Breast epithelium (tissue), 4 donors: ENCODE data around the gene SOCS3. TPM values are rescaled to one million over a fixed set of nuclear protein-coding genes. Genes with fewer than 3 reads are reported as not detected.

Experiments used
- DNase-seq, 2 donors: peaks; one replicate each; pipeline ENCODE4 v3.0.0-alpha.2; 2019; ENCODE audit warnings: low spot score in 2 of 2
- H3K27ac ChIP-seq, 2 donors: fragments of 200-600 bp; sonication (generic) in 1 of 2; one replicate each; pipeline ENCODE4 v1.5.1; 2016 to 2019; ENCODE audit warnings: mild to moderate bottlenecking in 1 of 2
- H3K27me3 ChIP-seq, 2 donors: fragments of 200-600 bp; sonication (generic) in 1 of 2; one replicate each; pipeline versions ENCODE4 v1.5.1 to v1.6.0; 2017 to 2019; ENCODE audit warnings: control low read depth in 1 of 2, mild to moderate bottlenecking in 1 of 2
- H3K36me3 ChIP-seq: fragments of 200-600 bp; one replicate; pipeline ENCODE4 v1.5.1; 2019
- H3K4me1 ChIP-seq, 2 donors: fragments of 200-600 bp; sonication (generic); one replicate each; pipeline ENCODE4 v1.5.1; 2016 to 2019; ENCODE audit warnings: control low read depth in 1 of 2
- H3K4me3 ChIP-seq, 3 donors: fragments of 200-600 bp; sonication (generic); 1 replicate in 2 of 3; 2 replicates in 1 of 3; pipeline ENCODE4 v1.5.1; 2016 to 2019; ENCODE audit warnings: mild to moderate bottlenecking in 3 of 3, moderate library complexity in 2 of 3
- H3K9me3 ChIP-seq, 2 donors: fragments of 200-600 bp; sonication (generic) in 1 of 2; one replicate each; pipeline ENCODE4 v1.5.1; 2016 to 2019; ENCODE audit warnings: control low read depth in 1 of 2
- CTCF ChIP-seq, 3 donors: fragments of 450-650 bp; IDR thresholded peaks; one replicate each; pipeline ENCODE4 v1.5.1; 2016 to 2017; ENCODE audit warnings: antibody characterized with exemption in 3 of 3, mild to moderate bottlenecking in 3 of 3, moderate library complexity in 3 of 3
- POLR2A ChIP-seq: fragments of 450-650 bp; IDR thresholded peaks from one replicate; pipeline ENCODE4 v1.6.1; 2016; ENCODE audit warnings: antibody characterized with exemption, mild to moderate bottlenecking, moderate library complexity
- POLR2AphosphoS5 ChIP-seq, 3 donors: sonication (generic); formaldehyde crosslinking; IDR thresholded peaks; one replicate each; pipeline ENCODE4 v1.6.1; 2017; ENCODE audit warnings: antibody characterized with exemption in 3 of 3
- intact Hi-C: fragments of 100-400 bp; cut with DNase I; formaldehyde crosslinking; loops from one replicate; pipeline ENCODE4 v1.15.1; 2023; ENCODE audit warnings: low total_unique reads
- total RNA-seq, 3 donors: library from RNA; depleted of rRNA; stranded (reverse); fragments of >200 nt; gene quantifications; one replicate each; pipeline ENCODE4 v1.1.0, GENCODE V29; 2016

SOCS3 gene
- total RNA-seq, 3 donors from 2014 or later = 58.1 to 190 (median 76.4) TPM

GRCh38 chr17:78349891-78350642 is 9.8 kb downstream of the SOCS3 start:
- Histone ChIP-seq H3K27ac (peak overlapping the region in 1 of 2 donors; percentile 34), H3K27me3 (no peaks in the 10 kb centered on the region), H3K9me3 (no peaks in the 10 kb centered on the region), H3K4me3 (no peak overlapping the region), H3K36me3 (no peaks in the 10 kb centered on the region), H3K4me1 (peaks cover 10 to 18% of the 10 kb centered on the region in 2 donors)
- DNase-seq = no peak
- intact Hi-C loops = no loop called here
- TF ChIP-seq POLR2AphosphoS5 (IDR thresholded peaks at IDR 0.05) = no peak
- TF ChIP-seq CTCF (IDR thresholded peaks at IDR 0.05) = no peak
- TF ChIP-seq POLR2A = no peak

GRCh38 chr17:78348055-78348770 is 11.7 kb downstream of the SOCS3 start:
- H3K27ac ChIP-seq = no peak overlapping the region
- no peaks in the 10 kb centered on the region for H3K9me3 ChIP-seq
- no peak for DNase-seq
- H3K27me3 ChIP-seq = no peaks in the 10 kb centered on the region
- H3K4me1 ChIP-seq = peaks cover 14 to 16% of the 10 kb centered on the region in 2 donors
- intact Hi-C loops = no loop called here
- H3K4me3 ChIP-seq = no peak overlapping the region
- TF ChIP-seq POLR2A = no peak
- TF ChIP-seq CTCF (IDR thresholded peaks at IDR 0.05) = no peak
- TF ChIP-seq POLR2AphosphoS5 (IDR thresholded peaks at IDR 0.05) = no peak
- H3K36me3 ChIP-seq = no peaks in the 10 kb centered on the region

GRCh38 chr17:78347453-78347852 is 12.4 kb downstream of the SOCS3 start:
- no peak overlapping the region for H3K27ac ChIP-seq
- intact Hi-C loops = no loop called here

GRCh38 chr17:78346605-78347250 is 13.1 kb downstream of the SOCS3 start:
- Histone ChIP-seq H3K9me3 (no peaks in the 10 kb centered on the region), H3K4me1 (peaks cover 5 to 16% of the 10 kb centered on the region in 2 donors), H3K27ac (no peak overlapping the region), H3K36me3 (no peaks in the 10 kb centered on the region), H3K4me3 (no peak overlapping the region), H3K27me3 (no peaks in the 10 kb centered on the region)
- TF ChIP-seq POLR2A = no peak
- no peak for TF ChIP-seq CTCF (IDR thresholded peaks at IDR 0.05)
- no peak for TF ChIP-seq POLR2AphosphoS5 (IDR thresholded peaks at IDR 0.05)
- intact Hi-C loops = no loop called here
- DNase-seq = no peak

More at GRCh38 chr17:78347453-78347852, 12.4 kb downstream of the SOCS3 start:
- H3K9me3 ChIP-seq = no peaks in the 10 kb centered on the region
- peaks cover 8 to 20% of the 10 kb centered on the region in 2 donors for H3K4me1 ChIP-seq
- no peak overlapping the region for H3K4me3 ChIP-seq
- H3K36me3 ChIP-seq = no peaks in the 10 kb centered on the region
- no peak for TF ChIP-seq CTCF (IDR thresholded peaks at IDR 0.05)
- DNase-seq = no peak
- H3K27me3 ChIP-seq = no peaks in the 10 kb centered on the region
